Activated gamma-delta T cell (primary cell): ENCODE results near the gene MYO15B.
A peak's percentile ranks its signal among the peaks of the same experiment; 100 is the strongest.
"Not testable (repeated sequence)": the region's sequence is repeated elsewhere in the genome, so short reads cannot be mapped to it uniquely, and the experiment has no call there.

Experiments used
- DNase-seq: peaks from one replicate; lab custom pipeline; 2025; lab: John Stamatoyannopoulos, UW

The MYO15B gene

GRCh38 chr17:75625813-75626486 lies 38.4 kb downstream of the MYO15B start:
- no peak for DNase-seq

- no peak for DNase-seq
Observed at GRCh38 chr17:75626496-75627038, 39.0 kb downstream of the MYO15B start.

DNA sequence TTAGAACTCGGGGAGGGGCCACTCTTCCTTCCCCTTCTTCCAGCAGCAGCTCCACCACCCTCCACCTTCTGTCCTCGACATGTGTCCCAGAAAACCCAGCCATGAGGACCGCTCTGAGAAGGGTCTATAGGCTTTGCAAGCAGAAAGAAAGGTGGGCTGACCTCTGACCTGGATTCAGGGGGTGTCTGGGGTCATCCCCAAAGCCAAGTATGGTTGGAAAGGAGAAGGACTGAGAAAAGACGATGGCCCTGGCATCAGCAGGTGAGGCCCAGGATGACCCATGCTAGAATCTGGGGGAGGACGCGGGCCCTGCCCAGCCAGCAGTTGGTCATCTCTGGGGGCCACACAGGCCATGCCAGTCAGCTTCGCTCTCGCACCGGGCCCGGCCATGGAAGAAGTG lies 39.5 kb downstream of the MYO15B start:
- no peak for DNase-seq

DNA sequence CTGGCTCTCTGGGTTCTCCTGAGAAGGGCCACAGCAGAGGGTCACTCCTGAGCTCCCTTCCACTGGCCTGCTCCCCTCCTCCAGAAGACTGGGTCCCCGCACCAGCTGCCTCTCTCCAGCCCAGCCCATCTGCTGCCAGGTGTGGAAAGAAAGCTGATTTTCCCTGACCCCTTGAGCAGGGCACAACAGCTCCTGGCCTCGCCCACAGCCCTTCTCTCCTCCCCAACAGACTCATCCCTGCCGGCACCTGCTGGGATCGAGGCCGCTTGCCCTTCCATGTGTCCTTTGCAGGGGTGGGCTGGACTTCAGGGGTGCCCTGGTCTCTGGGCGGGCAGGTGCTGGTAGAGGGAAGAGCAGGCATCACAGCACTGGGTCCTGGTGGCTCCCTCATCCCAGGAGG lies 40.8 kb downstream of the MYO15B start:
- DNase-seq, result no peak

GRCh38 chr17:75629157-75629556 lies 41.6 kb downstream of the MYO15B start:
- DNase-seq, result no peak

DNA sequence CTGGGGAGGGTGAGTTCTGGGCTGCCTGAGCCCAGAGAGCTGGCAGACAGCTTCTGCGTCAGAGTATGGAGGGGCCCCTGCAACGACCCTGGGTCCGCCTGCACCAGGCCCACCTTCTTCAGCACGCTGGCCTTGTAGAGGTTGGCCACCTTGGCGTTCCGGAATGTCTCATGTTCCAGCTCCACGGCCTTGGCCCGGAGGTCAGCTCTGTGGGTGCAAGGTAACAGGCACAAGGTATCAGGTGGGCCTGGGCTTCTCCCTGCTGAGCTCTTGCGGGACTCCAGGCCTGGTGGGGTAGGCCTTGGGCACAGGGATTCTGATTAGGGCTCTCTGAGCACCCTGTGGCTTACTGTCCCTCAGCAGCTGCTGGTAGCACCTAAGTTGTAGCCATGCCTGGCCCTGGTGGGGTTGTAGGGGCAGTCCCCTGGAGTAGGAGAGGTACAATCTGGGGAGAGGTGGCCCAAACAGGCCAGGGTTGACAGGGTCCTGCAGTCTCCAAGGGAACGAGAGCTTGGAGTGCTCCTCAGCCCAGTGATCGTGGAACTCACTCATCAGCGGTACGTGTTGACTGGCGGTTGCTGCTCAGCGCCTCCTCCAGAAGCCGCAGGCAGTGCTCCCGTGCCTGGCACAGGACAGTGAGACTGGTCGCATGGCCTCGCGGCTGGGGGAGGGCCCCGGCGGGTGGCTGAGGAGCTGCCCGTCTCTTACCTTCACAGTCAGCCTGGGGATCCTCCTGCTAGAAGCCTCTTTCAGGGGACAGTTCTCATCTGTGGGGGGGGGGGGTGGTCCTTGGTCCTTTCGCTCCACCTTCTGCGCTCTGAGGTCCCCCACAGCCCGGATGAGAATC lies 42.7 kb downstream of the MYO15B start:
- no peak for DNase-seq

GRCh38 chr17:75631353-75631752 lies 43.8 kb downstream of the MYO15B start:
- DNase-seq, result no peak

DNA sequence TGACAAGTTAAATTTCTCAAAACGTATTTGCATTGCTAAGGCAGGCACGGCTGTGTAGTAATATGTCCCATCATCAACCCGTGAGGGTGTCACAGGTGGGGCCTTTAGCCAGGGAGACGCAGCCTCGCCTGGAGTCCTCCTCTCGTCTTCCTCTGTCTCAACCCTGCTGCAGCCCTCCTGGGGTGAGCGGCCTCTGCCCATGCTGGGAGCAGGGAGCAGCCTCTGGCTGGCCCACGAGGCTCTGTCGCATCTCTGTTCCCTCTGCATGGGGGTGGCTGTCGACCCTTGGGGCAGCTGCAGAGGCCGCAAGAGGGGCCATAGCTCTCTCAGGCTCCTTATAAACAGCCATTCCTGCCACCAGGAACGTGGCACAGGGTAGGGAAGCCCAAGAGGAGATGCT lies 44.8 kb downstream of the MYO15B start:
- DNase-seq, result no peak

DNA sequence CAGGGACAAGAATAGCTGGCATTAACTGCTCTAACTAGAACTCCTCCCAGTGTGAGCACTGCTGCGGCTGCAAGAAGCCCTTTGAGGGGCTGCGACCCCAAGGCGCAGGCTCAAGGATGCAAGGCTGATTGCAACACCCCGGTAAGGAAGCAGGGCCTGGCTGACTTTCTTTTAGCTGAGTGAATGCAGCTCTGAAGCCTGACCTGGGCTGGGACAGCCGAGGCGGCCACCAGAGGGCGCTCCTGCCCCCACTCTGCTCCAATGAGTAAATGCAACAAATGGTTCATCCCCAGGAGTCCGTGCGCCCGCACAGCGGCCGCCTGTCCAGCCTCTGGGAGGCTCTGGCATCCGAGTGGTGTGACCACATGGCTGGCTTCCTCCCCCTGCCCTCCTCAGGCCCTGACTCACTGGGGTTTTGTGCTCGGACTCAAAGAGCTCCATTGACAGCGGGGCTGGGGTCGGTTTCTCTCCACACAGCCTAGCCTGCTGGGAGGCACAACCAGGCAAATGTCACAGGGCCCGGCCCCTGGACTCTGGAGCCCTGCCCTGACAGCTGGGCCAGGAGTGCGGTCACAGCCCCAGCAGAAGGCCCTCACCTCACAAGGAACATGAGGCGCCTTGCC lies 45.4 kb downstream of the MYO15B start, which contains the start of gene SMIM5:
Gene SMIM5, plus strand, starts transcription at position 572 of the 623 bp plus-strand sequence. CDS start 6,768 bp downstream, outside the sequence.
- peak; percentile 63 for DNase-seq

DNA sequence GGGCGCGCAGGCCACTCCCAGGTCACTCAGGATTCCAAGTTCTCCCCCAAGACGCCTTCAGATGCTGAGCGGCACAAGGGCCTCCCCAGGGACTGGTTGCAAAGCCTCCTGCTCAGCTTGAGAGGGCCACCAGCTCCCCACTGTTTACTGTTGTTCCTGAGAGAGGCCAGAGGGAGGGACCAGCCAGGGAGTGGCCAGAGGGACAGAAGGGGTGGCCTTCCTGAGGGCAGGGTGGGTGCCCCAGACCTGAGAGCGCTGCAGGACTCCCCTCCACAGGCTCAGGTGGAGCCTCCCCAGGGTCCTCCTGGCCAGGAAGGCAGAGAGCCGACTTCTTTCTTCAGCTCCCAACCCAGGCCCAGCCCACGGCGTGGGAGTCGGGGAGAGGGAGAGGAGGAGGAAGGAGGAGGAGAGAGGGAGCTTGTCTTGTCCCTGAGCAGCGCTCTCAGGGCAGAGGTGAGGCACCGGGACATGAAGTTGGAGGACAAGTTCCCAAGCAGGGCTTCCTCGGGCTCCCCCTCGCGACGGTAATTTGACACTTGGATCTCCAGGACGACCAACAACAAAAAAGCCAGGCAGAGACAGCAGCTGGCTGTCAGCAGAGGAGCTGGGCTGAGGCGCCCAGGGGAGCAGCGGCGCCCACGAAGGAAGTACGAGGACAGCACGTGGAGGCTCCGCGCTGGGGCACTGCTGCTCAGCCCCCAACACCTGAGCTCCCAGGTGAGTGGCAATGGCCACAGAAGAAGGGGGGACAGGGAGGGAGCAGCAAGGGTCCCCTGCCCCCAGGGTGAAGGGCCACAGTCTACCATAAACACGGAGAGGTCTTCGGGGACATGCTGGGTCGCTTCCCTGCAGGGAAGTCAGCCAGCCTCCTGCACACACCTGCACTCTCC lies 46.1 kb downstream of the MYO15B start:
- no peak for DNase-seq

GRCh38 chr17:75634376-75634740 lies 46.8 kb downstream of the MYO15B start:
- no peak for DNase-seq

GRCh38 chr17:75634754-75635609 lies 47.4 kb downstream of the MYO15B start:
- DNase-seq, result no peak

- no peak for DNase-seq
Observed at GRCh38 chr17:75635610-75636202, 48.1 kb downstream of the MYO15B start.

DNA sequence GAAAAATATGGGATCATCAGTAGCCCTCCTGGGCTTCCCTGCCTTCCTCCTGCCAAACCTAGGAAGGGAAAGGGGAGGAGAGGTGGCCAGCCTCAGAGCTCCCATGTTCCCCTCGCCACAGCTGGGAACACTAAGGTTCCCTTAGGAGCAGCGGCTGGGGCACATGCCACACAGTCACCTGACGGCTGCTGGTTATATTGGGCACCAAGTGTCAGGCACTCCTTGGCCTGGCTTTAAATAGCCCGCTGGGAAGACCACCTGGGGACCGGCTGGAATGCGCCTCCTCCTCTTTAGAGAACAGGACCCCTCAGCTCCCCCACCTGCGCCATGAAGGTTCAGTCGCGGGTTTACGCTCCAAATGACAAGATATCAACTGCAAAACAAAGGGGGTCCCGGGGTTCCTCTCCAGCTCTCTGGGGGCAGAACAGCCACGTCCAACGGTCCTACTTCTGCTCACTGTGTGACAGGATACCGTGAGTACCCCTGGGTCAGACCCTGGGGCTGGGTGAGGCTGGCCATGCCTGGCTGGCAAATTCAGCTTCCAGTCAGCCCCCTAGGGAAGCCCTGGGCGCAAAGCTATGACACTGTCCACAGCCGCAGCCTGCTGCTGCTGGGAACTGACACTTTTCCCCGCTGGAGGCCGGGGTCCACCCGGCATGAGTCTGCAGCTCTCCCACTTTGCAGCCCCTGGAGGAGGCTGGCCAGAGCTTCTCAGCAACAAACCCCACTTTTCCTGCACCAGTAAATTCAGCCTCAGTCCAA lies 49.0 kb downstream of the MYO15B start:
- DNase-seq, result no peak

DNA sequence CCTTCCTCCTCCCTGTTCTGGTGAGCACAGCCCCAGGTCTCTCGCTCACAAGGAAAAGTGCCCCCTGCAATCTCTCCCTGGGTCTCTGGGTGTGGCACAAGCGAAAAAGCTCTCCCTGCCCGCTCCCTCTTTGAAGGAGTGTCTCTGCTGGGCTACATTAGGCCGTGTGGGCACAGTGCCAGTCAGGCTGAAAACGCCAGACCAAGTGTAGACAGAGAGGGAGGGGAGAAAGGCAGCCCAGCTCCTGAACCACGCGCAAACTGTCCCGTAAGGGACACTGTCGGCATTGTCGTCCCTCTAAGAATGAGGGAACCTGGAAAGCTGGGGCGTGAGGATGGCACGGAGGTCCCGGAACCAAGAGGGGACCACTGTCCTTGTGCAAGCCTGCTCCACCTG lies 49.5 kb downstream of the MYO15B start:
- no peak for DNase-seq

- DNase-seq, result no peak
Observed at GRCh38 chr17:75637551-75637950, 50.0 kb downstream of the MYO15B start.

DNA sequence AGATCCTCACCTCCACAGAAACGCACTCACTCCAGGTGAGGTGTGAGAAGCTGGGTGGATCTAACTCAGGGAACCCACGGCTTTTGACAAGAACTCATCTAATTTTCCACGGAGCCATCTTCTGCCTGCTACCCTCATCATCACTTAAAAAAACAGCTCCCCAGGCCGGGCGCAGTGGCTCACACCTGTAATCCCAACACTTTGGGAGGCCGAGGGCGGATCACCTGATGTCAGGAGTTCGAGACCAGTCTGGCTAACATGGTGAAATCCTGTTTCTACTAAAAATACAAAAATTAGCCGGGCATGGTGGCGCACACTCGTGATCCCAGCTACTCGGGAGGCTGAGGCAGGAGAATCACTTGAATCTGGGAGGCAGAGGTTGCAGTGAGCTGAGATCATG lies 50.4 kb downstream of the MYO15B start:
- DNase-seq, result not testable (repeated sequence)

DNA sequence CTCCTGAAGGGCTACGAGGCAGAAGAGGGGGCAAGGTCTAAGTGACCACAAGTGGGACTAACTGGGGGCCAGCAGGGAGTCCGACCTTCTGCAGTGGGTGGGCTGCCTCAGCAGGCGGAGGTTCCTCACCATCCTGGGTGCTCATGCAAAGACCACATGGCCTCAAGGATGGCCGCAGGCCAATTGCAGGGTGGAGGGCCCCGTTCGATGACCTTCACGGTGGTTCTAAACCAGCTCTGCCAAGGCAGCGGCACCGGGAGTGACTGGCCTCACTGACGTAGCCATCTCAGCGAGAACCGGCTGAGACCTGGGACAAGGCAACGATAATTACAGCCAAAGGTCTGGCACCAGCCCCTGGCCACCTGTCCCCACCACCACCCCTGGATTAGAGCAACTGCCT lies 51.3 kb downstream of the MYO15B start:
- no peak for DNase-seq

- DNase-seq, result no peak
Observed at GRCh38 chr17:75639327-75639726, 51.7 kb downstream of the MYO15B start.
